MM.1S (cell line): Measurements from ENCODE around the gene CLIC5.

Source experiments
- DNase-seq: peaks from one replicate; pipeline ENCODE4 v3.0.0-alpha.2; 2015
- H2AFZ ChIP-seq: fragments of 300-600 bp; sonication (generic); 2 replicates; pipeline ENCODE4 v1.6.0; 2016; ENCODE audit warnings: antibody characterized with exemption, low read length
- H3F3A ChIP-seq: fragments of 300-600 bp; sonication (generic); 2 replicates; pipeline ENCODE4 v1.6.1; 2016; ENCODE audit warnings: mild to moderate bottlenecking, antibody characterized with exemption, low read length, moderate library complexity, mixed read lengths; ENCODE audit not compliant: insufficient read depth
- H3K27ac ChIP-seq: fragments of 300-600 bp; sonication (generic); 2 replicates; pipeline ENCODE4 v1.5.1; 2016; ENCODE audit warnings: mild to moderate bottlenecking, low read length
- H3K27me3 ChIP-seq: fragments of 300-600 bp; sonication (generic); replicated peaks from 2 replicates; pipeline ENCODE4 v1.6.0; 2016; ENCODE audit warnings: low read length; ENCODE audit not compliant: insufficient read depth
- H3K36me3 ChIP-seq: fragments of 300-600 bp; sonication (generic); replicated peaks from 2 replicates; pipeline ENCODE4 v1.6.1; 2016; ENCODE audit warnings: mild to moderate bottlenecking, low read length, mixed read lengths; ENCODE audit not compliant: insufficient read depth
- H3K4me1 ChIP-seq: fragments of 300-600 bp; sonication (generic); 2 replicates; pipeline ENCODE4 v1.6.1; 2016; ENCODE audit warnings: low read length, mixed read lengths
- H3K4me2 ChIP-seq: fragments of 300-600 bp; sonication (generic); 2 replicates; pipeline ENCODE4 v1.6.0; 2016; ENCODE audit warnings: low read depth, low read length
- H3K4me3 ChIP-seq: fragments of 300-600 bp; sonication (generic); 2 replicates; pipeline ENCODE4 v1.5.1; 2016; ENCODE audit warnings: low read length, mixed read lengths
- H3K79me2 ChIP-seq: fragments of 300-600 bp; sonication (generic); 2 replicates; pipeline ENCODE4 v1.6.1; 2016; ENCODE audit warnings: mixed run types, low read length, mixed read lengths
- H3K9ac ChIP-seq: fragments of 300-600 bp; sonication (generic); 2 replicates; pipeline ENCODE4 v1.6.1; 2016; ENCODE audit warnings: low read length, mixed read lengths
- H3K9me2 ChIP-seq: fragments of 300-600 bp; sonication (generic); replicated peaks from 2 replicates; pipeline ENCODE4 v1.6.1; 2016; ENCODE audit warnings: mild to moderate bottlenecking, low read length, mixed read lengths; ENCODE audit not compliant: insufficient read depth
- H3K9me3 ChIP-seq: fragments of 300-600 bp; sonication (generic); replicated peaks from 2 replicates; pipeline ENCODE4 v1.6.1; 2016; ENCODE audit warnings: mild to moderate bottlenecking, low read length, mixed read lengths; ENCODE audit not compliant: insufficient read depth
- H4K20me1 ChIP-seq: fragments of 300-600 bp; sonication (generic); 2 replicates; pipeline ENCODE4 v1.6.1; 2016; ENCODE audit warnings: mild to moderate bottlenecking, low read length, moderate library complexity, mixed read lengths; ENCODE audit not compliant: insufficient read depth
- CTCF ChIP-seq: fragments of 300-600 bp; sonication (generic); IDR thresholded peaks from 2 replicates; pipeline ENCODE4 v1.5.1; 2016; ENCODE audit warnings: antibody characterized with exemption, low read length, mixed read lengths
- EZH2 ChIP-seq: fragments of 300-600 bp; sonication (generic); optimal IDR thresholded peaks from 2 replicates; pipeline ENCODE3; 2017; ENCODE audit warnings: low read depth, mild to moderate bottlenecking, antibody characterized with exemption, low read length, mixed read lengths
- EZH2phosphoT487 ChIP-seq: fragments of 300-600 bp; sonication (generic); IDR thresholded peaks from 2 replicates; pipeline ENCODE4 v1.6.1; 2018; ENCODE audit warnings: antibody characterized with exemption, low read length

The CLIC5 gene

GRCh38 chr6:46042355-46042999 is 26.8 kb upstream of the CLIC5 start:
- no peaks in the 10 kb centered on the region for H4K20me1 ChIP-seq
- peak; percentile 35 for DNase-seq
- peak; percentile 67 for TF ChIP-seq CTCF
- no peak for TF ChIP-seq EZH2phosphoT487
- H3K27ac ChIP-seq, result no peak overlapping the region
- no peak overlapping the region for H3K9ac ChIP-seq
- H3K4me1 ChIP-seq, result no peaks in the 10 kb centered on the region
- H2AFZ ChIP-seq, result no peak overlapping the region
- H3K27me3 ChIP-seq, result no peaks in the 10 kb centered on the region
- no peaks in the 10 kb centered on the region for H3K36me3 ChIP-seq
- H3K9me3 ChIP-seq, result no peaks in the 10 kb centered on the region
- H3F3A ChIP-seq, result no peaks in the 10 kb centered on the region
- H3K4me3 ChIP-seq, result no peak overlapping the region
- H3K9me2 ChIP-seq, result no peaks in the 10 kb centered on the region
- H3K79me2 ChIP-seq, result no peaks in the 10 kb centered on the region
- no peak overlapping the region for H3K4me2 ChIP-seq

DNA sequence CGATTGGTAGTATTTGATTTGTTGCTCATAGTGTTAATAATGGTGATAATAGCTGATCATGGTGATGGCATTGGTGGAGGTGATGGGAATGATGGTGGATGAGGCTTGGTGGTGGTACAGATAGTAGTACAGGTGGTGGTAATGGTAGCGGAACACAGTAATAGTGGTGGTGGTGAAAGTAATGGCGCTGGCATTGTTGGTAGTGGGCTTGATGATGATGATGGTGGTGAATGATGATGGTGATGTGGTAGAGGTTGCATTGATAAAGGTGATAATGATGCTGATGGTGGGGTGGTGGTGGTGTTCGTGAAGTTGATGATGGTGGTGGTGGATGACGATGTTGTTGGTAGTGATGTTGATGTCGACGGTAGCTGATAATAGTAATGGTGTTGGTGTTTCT is 24.6 kb upstream of the CLIC5 start:
- H3K4me3 ChIP-seq, result no peak overlapping the region
- H3K9ac ChIP-seq, result no peak overlapping the region
- no peak overlapping the region for H3K27ac ChIP-seq
- no peaks in the 10 kb centered on the region for H4K20me1 ChIP-seq
- H3K9me2 ChIP-seq, result no peaks in the 10 kb centered on the region
- no peak overlapping the region for H3K4me2 ChIP-seq
- H3K4me1 ChIP-seq, result no peaks in the 10 kb centered on the region
- H2AFZ ChIP-seq, result no peak overlapping the region
- no peaks in the 10 kb centered on the region for H3K79me2 ChIP-seq
- no peaks in the 10 kb centered on the region for H3K27me3 ChIP-seq
- no peaks in the 10 kb centered on the region for H3K36me3 ChIP-seq
- no peaks in the 10 kb centered on the region for H3F3A ChIP-seq
- DNase-seq, result no peak
- H3K9me3 ChIP-seq, result no peaks in the 10 kb centered on the region
- TF ChIP-seq CTCF, result no peak
- no peak for TF ChIP-seq EZH2
- TF ChIP-seq EZH2phosphoT487, result no peak

GRCh38 chr6:46039646-46040045 is 24.0 kb upstream of the CLIC5 start:
- H3K4me3 ChIP-seq, result no peak overlapping the region
- H3K9me3 ChIP-seq, result no peaks in the 10 kb centered on the region
- H3K4me1 ChIP-seq, result no peaks in the 10 kb centered on the region
- no peaks in the 10 kb centered on the region for H3K79me2 ChIP-seq
- no peak overlapping the region for H3K4me2 ChIP-seq
- H3K27me3 ChIP-seq, result no peaks in the 10 kb centered on the region
- H4K20me1 ChIP-seq, result no peaks in the 10 kb centered on the region
- H3F3A ChIP-seq, result no peaks in the 10 kb centered on the region
- H3K36me3 ChIP-seq, result no peaks in the 10 kb centered on the region
- TF ChIP-seq EZH2, result no peak
- TF ChIP-seq CTCF, result no peak
- no peak for TF ChIP-seq EZH2phosphoT487
- H3K9me2 ChIP-seq, result no peaks in the 10 kb centered on the region
- H3K27ac ChIP-seq, result no peak overlapping the region
- no peak for DNase-seq
- H3K9ac ChIP-seq, result no peak overlapping the region
- no peak overlapping the region for H2AFZ ChIP-seq
